HUDEP-2 (cell line): ENCODE measurements around the gene FMOD.
"Not testable (repeated sequence)": the region's sequence is repeated elsewhere in the genome, so short reads cannot be mapped to it uniquely, and the experiment has no call there.

Experiments used
- DNase-seq, 76 experiments: peaks; one replicate each; lab custom pipeline; 2025; ENCODE audit not compliant: unreplicated experiment in 76 of 76; lab: John Stamatoyannopoulos, UW

FMOD gene

GRCh38 chr1:203308328-203308922 is 42.5 kb downstream of the FMOD start:
- no peak for DNase-seq

DNA sequence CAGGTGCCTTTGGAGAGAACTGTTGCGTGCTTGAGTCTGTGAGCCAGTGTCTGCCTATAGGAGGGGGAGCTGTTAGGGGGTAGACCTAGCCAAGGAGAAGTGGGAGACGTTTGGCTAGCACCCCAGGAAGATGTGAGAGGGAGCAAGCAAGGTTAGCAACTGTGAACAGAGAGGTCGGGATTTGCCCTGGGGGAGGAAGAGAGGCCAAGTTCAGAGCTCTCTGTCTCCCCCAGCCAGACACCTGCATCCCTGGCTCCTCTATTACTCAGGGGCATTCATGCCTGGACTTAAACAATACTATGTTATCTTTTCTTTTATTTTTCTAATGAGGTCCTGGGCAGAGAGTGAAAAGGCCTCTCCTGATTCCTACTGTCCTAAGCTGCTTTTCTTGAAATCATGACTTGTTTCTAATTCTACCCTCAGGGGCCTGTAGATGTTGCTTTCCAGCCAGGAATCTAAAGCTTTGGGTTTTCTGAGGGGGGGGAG is 43.2 kb downstream of the FMOD start:
- DNase-seq: no peak

- DNase-seq: no peak
Measured at GRCh38 chr1:203306965-203307541, 43.9 kb downstream of the FMOD start.

- peak in 75 of 76 experiments; percentile 43 to 94 (median 85) for DNase-seq
Measured at GRCh38 chr1:203306089-203306964, 44.6 kb downstream of the FMOD start.

DNA sequence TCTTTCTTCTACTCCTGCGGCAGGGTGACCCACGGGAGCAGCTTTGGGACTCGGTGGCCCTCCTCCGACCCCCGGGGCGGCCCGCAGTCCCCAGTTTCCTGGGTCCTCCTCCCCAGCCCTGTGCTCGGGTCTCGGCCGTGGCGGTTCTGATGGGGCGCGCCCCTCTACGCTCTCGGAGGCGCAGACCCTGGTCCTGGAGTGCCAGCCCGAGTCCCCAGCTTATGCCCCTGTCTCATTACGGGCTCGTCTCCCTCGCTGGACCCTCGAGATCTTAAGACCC is 45.2 kb downstream of the FMOD start:
- peak in 10 of 76 experiments; percentile 24 to 64 (median 34) for DNase-seq

GRCh38 chr1:203304919-203305808 is 45.8 kb downstream of the FMOD start, which contains the start of gene BTG2:
BTG2 (plus strand) TSS chr1:203305519; CDS start chr1:203305607, 88 bp downstream.
- peak in 73 of 76 experiments; percentile 11 to 93 (median 79) for DNase-seq

- no peak for DNase-seq
Measured at GRCh38 chr1:203304391-203304918, 46.5 kb downstream of the FMOD start.

DNA sequence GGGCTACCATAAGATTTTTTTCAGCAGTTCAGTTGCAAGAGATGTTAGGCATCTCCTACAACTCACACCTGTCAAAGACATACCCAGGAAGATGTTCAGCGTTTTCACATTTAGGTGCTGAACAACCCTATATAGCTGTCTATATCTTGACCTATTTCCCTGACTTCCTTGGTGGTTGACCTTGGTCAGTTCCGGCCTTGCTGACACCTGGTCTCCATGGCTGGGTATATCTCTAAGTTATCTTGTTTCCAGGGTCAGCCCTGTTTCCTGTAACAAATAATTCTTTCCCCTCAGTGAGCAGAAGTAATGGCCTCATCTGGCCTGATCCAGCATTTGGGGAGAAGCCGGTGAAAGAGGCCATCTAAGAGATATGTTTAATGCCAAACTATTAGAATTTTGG is 48.0 kb downstream of the FMOD start:
- no peak for DNase-seq

DNA sequence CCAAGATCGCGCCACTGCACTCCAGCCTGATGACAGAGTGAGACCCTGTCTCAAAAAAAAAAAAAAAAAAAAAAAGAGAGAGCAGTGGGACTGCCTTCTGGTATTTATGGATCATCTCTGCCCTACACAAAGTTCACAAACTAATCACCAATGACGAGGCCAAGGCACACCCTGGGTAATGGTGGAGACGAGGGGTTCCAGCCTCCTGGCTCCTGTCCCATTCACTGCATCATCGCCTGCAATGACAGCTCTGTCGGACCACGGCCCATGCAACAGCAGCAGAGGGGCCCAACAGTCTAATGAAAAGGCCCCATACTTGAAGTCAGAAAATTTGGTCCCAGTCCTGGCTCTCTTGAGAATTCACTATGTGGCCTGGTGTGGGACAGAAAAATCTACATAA is 48.5 kb downstream of the FMOD start:
- DNase-seq: no peak

DNA sequence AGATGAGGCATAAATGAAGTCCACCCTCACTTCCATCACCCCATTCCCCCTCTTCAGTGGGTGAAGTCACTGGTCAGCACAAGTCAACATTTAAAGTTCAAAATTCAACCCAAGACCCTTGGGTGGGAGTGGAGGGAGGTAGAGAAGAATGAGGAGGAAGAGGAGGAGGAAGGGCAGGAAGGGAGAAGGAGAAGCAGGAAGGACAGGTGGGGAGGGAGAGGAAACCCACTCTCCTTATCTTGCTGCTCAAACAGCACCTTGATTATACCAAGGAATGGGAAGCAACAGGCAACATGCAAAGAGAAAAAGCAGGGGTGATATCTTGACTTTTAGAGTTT is 49.6 kb downstream of the FMOD start:
- no peak for DNase-seq

DNA sequence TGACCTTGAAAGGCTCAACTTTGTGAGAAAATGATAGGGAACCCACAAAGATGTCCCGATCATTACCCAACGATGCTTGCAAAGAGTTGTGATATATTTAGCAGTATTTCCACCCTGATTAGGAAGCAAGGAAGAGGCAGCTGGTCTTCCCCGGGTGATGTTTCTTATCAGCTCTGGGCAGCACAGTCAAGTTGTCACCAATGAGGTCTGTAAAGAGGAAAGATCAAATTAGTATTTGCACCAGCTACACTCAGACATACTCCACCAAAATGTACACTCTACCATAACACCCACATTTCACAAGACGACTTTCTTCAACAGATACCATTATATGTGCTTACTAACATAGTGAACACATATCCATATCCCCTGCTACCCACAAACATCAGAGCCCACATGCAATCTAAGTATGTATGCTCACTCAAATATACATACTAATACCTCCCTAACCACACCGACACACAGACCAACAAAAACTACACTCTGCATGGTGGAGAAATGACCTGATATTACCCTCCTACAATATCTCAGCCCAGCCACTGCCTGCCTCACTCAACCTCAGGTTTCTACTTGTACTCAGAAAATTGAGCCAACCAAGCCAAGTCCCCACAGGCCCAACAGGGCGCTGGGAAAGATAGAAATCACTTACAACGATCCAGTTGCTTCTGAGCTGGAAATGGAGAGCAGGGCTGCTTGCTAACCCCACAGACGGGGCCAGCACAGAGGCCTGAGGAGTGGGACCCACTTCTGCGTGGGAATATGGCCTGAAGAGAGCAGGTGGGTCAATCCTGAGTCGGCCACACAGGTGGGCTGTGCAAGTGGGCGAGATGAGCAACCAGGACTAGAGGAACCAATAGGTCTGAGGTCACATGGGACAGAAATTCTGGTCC is 50.2 kb downstream of the FMOD start:
- peak in 69 of 76 experiments; percentile 12 to 87 (median 54) for DNase-seq

DNA sequence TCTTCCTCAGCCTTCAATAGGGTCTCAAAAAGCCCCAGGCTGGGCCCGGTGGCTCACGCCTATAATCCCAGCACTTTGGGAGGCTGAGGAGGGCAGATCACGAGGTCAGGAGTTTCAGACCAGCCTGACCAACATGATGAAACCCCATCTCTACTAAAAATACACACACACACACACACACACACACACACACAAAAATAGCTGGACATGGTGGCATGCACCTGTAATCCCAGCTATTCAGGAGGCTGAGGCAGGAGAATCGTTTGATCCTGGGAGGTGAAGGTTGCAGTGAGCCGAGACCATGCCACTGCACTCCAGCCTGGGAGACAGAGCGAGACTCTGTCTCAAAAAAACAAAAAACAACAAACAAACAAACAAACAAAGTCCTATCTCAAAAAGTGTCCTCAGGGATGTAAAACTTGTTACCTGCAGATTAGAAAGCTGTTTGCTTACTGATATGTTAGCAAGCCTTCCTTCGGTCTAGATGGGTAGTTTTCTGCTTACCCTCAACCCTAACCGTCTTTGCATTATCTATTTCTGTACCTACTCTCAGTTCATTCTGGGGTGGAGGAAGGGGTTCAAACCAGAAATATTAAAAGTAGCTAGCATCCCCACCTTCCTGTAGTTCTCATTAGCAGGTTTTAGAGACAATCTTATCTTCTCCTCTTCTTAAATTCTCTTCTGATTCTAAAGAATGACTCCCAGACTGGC is 51.0 kb downstream of the FMOD start:
- not testable (repeated sequence) for DNase-seq

DNA sequence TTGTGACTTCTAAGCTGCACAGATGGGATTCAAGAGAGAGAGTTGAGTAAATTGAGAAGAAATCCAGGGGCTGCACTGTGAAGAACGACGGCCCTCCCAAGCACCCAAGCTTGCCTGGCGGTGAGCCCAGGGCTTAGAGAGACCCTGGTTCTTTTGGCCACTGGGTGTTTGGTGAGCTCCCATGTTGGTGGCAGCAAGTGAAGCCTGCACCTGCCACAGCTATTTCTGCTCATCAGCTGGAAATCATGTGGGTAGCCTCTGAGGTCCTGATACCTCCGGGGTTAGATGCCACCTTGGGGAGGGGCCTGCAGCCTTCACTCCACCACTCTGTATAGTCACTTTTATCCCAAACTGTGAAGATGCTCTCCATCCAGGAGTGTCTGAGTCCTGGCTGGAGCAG is 51.8 kb downstream of the FMOD start:
- DNase-seq: no peak

DNA sequence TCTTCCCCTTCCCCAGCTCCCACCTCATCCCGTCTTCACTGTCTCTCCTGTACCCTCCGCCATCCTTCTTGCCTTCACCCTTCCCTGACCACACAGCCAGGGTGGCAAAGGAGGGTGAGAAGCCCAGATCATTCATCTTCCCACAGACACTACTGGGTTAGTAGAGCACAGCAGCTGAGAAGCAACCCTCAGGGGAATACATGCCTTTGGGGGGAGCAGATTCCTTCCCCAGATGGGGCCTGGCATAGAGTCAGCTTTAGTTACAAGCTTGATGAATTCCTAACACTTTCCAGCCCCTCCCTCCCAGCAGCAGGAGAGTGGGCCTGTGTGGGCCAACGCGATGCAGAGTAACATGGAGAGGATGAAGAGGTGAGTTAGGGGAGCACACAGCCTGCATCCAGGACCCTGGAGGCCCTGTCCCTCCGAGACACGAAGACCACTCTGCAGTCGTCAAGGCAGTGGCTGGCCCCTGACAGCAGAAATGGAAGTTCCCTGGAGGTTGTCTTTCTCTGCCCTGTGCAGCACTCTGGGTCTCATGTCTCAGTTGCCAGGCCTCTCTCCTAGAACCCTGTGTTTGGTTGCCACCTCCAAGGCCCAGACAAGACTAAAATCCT is 54.4 kb downstream of the FMOD start:
- no peak for DNase-seq

- no peak for DNase-seq
Measured at GRCh38 chr1:203295796-203296195, 55.1 kb downstream of the FMOD start.

- no peak for DNase-seq
Measured at GRCh38 chr1:203291201-203292096, 59.5 kb downstream of the FMOD start.
